GM19238 (cell line): ENCODE results near the gene CDC42BPB.
A peak's percentile ranks its signal among the peaks of the same experiment; 100 is the strongest.

ENCODE experiments used
- DNase-seq: peaks from one replicate; pipeline ENCODE4 v3.0.0; 2011; ENCODE audit warnings: low spot score; ENCODE audit not compliant: insufficient read length

CDC42BPB gene, protein sequence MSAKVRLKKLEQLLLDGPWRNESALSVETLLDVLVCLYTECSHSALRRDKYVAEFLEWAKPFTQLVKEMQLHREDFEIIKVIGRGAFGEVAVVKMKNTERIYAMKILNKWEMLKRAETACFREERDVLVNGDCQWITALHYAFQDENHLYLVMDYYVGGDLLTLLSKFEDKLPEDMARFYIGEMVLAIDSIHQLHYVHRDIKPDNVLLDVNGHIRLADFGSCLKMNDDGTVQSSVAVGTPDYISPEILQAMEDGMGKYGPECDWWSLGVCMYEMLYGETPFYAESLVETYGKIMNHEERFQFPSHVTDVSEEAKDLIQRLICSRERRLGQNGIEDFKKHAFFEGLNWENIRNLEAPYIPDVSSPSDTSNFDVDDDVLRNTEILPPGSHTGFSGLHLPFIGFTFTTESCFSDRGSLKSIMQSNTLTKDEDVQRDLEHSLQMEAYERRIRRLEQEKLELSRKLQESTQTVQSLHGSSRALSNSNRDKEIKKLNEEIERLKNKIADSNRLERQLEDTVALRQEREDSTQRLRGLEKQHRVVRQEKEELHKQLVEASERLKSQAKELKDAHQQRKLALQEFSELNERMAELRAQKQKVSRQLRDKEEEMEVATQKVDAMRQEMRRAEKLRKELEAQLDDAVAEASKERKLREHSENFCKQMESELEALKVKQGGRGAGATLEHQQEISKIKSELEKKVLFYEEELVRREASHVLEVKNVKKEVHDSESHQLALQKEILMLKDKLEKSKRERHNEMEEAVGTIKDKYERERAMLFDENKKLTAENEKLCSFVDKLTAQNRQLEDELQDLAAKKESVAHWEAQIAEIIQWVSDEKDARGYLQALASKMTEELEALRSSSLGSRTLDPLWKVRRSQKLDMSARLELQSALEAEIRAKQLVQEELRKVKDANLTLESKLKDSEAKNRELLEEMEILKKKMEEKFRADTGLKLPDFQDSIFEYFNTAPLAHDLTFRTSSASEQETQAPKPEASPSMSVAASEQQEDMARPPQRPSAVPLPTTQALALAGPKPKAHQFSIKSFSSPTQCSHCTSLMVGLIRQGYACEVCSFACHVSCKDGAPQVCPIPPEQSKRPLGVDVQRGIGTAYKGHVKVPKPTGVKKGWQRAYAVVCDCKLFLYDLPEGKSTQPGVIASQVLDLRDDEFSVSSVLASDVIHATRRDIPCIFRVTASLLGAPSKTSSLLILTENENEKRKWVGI (N-terminal part only)

DNA sequence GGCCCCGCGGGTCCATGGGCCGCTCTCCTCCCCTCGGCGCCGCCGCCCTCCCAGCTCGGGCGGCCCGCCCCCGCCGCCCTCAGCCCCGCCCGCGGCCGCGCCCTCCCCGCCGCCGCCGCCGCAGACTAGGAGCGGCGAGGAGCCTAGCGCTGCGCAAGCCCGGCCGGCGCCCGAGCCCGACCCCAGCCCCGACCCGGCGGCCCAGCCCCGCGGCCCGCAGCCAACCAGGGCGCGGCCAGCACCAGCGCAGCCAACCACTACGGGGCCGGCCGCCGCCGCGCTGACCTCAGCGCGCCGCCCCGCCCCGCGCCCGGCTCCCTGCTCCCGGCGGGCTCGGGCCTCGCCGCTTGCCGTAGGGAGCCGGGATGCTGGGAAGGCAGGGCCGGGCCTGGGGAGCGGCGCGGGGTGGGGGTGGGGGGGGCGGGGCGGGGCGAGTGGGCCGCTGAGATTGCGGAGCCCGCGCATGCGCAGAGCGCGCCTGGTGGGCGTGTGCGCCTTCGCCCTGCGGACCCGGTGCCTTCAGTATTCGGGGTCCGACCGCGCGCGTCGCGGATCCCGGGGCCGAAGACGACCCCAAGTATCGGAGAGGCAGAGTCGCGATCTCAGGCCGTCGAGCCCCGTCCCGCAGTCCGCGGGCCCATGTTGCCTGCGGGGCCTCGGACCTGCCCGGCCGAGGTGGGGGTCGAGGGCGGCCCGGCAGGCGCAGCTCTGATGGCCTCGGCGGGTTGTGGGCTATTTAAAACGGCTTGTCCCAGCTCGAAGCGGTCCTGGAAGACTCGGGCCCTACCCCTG, at the start of gene CDC42BPB:
CDC42BPB (minus strand) TSS at position 178 of the 792 bp plus-strand sequence. CDS start 376 bp downstream, outside the sequence.
- peak; percentile 90 for DNase-seq

DNA sequence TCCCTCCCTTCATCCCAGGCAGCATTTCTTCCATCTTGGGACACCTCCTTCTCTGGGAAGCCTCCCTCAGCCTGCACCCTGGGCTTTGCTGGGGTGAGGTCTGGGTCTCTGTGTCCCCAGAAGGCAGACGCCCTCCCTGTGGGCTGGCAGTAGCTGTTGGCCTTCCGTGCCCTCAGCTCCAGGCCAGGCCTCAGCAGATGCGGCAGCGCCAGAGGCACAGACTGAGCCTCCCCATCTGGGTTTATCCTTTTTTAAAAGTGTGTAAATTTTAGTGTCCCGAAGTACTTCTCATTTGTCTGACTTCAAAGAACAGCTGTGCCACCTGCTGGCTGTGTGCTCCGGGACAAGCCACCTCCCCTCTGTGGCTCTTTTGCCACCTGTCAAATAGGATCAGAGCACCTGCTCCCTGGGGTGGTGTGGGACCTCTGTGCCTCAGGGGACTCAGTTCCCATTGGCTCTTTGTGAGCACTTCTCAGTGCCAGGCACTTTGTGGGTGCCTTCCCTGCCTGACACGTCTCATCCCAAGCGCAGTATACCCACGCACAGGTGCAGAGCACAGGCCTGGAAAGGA, 48.3 kb upstream of the CDC42BPB start:
- DNase-seq: no peak

DNA sequence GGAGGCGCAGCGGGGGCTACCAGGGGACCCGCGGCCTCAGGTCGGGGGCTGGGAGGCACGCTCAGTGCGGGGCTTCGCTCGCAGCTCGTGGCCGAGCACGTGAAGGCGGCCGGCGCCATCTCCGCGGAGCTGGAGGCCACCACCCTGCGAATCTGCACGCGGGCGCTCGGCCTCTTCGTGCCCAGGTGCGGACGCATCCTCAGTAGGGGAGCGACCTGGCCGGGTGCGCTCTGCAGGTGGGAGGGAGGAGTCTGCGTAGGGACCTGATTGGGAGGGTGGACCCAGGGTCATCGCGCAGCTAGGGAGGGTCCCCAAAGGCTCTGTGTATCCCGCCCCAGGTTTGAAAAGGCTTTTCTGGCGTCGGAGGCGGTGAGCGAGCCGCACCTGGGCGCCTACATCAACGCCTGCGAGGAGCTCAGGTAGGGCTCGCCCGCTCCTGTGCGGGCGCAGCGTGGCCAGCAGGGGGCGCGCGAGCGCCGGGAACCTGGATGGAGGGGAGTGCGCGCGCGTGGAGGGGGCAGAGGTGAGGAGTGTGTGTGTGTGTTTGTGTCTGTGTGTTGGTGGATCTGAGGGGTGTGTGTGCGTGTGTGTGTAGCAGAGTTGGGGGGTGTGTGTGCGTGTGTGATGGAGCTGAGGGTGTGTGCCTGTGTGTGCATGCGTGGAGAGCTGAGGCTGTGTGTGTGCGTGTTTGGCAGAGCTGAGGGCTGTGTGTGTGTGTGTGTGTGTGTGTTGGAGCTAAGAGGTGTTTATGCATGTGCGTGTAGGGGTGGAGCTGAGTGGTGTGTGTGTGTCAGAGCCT, 47.5 kb upstream of the CDC42BPB start:
- peak; percentile 89 for DNase-seq

DNA sequence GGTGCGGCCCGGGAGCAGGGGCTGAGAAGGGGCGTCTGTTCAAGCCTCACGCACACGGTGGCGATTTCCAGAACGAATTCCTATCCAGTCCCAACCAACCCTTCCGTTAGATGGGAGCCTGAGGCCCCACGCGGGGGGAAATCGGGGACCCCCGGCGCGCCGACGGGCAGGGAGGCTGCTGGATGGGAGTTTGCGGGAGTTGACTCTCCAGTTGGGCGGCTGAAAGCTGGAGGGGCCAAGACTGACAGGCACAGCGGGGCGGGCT, 47.0 kb upstream of the CDC42BPB start:
- no peak for DNase-seq

DNA sequence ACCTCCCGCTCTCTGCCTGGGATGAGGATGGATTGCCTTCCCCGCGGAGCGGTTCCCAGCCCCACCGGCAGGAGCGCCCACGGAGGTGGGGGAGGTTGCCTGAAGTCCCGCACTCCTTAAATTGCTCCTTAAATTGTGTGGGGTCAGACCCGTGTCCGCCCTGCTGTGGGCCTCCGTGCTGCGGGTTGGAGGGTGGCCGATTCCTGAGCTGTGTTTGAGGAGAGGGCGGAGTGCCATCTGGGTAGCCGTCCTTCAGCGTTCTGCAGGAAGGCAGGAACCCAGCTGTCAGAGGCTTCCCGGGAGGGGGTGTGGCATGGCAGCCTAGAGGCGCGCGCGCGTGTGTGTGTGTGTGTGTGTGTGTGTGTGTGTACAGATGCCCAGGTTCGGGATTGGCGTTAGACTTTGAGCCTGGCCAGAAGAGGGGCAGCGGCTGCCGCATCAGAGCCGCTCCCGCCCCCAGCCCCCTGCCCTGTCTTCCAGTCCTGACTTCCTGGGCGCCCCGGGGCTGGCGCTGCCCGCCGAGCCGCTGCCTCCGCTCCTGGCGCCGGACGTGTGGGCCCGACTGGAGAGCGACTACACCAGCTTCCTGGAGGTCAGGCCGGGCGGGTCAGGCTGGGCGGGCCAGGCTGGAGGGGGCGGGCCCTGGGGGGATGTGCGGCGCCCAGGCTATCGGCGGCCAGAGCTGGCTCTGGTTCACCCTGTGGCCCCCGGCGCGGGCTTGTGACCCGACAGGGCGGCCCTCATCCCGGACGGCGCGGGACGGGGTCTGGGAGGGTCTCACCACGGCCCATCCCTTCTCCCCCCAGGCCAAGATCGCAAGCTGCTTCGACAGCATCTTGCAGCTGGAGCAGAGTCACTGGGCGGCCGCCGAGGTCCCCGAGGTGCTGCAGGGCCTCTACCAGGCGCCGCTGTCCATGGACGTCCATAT, 46.4 kb upstream of the CDC42BPB start:
- DNase-seq: no peak

DNA sequence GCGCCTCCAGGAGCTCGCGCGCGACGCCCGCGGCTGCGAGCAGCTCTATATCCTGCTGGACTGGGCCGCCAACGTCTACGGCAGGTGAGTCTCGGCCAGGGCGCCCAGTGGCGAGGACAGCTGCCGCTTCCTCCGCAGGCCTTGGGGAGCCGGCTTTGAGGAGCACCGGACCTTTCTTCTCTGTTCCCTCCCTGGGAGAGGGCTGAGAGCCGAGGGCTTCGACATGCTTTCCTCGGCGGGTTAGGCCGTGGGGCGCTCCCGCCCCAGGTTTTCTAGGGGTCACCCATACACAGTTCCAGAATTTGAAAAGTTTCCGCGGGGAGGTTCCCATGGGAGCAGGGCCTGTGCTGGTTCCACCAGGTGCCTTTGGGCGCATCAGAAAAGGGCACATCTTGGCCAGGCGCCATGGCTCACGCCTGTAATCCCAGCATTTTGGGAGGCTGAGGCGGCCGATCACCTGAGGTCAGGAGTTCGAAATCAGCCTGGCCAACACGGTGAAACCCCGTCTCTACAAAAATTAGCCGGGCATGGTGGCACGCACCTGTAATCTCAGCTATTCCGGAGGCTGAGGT, 45.4 kb upstream of the CDC42BPB start:
- no peak for DNase-seq

DNA sequence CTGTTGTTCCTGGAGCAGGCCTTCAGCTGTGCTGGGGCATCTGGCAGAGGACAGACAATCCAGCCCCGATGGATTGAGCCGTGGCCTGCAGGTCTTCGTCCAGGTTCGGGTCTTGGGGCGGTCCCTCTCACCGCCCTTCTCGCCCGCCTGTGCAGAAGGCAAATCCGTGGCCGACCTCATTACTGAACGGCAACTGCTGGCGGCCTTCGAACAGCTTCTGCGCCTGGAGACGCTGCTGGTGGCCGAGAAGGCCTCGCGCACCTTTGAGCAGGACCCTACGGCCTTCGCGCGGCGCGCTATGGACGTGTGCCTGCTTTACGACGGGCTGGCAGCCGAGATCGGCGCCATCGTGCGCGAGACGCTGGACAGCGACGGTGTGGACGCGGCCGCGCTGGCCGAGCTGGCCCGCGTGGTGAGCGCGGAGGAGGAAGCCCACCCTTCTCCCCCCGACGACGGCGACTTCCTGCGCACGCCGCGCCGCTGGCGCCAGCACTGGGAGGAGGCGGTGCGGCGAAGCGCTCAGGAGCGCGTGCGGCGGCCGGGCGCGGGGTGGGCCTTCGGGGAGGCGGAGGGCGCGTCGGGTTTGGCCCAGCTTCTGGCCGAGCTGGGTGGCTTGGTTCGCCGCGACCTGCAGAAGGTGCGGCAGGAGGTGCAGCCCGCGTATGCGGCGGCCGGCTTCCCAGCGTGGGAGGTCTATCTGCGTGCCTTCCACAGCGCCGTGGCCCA, 44.8 kb upstream of the CDC42BPB start:
- DNase-seq: no peak

DNA sequence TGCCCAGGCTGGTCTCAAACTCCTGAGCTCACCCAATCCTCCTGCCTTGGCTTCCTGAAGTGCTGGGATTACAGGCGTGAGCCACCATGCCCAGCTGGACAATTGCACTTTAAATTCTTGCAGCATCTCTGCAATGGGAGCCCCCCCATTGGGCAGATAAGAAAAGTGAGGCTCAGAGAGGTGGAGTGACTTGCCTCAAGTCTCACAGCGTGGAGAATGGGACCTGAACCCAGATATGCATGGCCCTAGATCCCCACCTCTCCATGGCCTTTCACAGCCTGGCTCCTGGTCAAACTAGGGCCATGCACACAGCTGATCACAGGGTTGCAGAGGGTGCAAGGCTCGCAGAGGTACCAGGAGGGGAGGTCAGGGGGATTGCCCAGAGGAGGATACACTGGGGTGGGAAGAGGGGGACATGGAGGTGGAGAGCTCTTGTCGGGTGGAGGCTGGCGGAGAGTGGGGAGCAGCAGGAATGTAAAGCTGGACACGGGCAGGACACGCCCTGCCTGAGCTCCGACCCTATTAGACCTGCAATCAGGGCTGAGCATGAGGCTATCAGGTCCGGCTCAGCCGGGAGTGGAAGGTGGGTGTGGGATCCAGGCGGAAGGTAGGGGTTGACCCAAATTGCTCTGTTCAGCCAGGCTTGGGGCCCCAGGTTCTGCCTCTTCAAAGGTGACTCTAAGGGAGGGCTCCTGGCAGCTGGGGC, 44.1 kb upstream of the CDC42BPB start:
- no peak for DNase-seq

DNA sequence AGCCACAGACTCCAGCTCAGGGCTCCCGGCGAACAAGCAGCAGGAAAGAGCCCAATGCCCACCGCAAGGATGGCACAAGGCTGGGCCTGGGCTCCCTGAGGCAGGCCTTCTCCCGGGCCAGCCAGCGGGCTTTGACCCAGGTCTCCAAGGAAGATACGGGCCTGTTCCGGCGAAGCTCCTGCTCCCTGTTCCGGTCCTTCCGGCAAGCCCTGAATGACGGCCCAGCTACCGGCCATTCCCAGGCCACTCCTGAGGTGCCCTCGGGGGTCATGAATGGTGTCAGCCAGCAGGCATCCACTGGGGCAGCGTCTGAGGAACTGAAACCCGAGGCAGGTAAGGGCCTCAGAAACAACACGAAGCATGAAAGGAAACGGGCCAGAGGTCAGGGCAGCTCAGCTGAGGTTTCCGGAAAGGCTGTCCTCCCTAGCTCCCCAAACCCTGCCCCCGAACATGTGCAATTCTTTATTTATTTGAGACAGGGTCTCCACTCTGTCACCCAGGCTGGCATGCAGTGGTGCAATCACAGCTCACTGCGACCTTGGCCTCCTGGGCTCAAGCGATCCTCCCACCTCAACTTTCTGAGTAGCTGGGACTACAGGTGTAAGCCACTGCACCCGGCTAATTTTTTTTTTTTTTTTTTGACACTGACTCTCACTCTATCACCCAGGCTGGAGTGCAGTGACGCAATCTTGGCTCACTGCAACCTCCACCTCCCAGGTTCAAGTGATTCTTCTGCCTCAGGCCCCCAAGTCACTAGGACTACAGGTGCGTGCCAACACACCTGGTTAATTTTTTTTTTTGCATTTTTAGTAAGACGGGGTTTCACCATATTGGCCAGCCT, 43.2 kb upstream of the CDC42BPB start:
- no peak for DNase-seq

DNA sequence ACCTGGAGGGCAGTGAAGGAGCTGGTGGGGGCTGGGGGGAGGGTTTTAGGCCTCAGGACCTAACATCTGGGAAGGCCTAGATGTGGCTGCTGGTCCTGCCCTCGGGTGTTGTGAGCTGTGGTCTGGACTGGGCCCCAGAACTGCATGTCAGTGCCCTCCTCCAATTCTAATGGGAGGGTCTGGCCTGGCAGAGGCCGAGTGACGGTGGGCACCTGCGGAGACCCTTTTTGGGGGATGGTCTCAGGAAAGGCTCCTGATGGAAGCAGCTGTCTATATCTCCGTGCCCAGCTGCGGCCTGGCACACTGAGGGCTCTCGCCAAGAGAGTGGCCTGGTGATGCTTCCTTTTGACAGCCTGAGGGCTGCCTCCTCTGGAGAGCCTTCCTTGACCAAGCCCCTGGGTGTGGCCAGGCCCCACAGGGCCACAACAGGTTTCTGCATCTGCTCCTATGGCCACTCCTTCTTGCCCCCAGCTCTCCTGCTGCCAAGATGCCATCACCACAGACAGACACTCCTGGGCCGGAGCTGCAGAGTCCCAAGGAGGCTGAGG, 42.5 kb upstream of the CDC42BPB start:
- no peak for DNase-seq

DNA sequence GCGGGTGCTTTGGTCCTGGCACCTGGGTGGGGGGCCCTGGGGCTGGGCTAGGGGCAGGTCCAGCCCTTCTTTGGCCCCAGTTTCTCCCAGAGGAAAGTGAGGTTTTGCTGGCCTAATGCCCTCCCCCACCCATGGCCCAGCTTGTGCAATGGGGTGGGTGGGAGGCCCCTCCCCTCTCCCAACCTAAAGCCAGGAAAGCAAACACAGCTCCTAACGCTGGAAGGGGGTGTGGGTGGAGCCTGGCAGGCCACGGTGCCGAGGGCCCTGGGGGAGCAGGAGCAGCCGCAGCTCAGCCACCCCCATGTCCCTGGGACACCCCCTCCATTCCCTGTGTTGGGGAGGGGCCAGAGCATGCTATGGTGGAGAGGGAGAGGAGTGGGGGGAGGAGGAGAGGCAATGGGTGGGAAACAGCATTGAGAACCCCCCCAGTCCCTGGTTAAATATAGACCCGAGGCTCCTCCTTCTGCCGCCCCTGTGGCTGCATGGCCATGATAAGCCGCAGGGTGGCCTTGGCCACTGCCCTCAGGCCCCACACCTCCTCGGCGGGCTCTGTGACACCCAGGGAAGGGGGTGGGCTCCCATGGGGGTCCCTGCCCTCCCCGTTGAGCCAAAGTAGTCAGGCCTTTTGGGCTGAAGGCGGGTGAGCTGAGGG, 41.9 kb upstream of the CDC42BPB start:
- DNase-seq: no peak

DNA sequence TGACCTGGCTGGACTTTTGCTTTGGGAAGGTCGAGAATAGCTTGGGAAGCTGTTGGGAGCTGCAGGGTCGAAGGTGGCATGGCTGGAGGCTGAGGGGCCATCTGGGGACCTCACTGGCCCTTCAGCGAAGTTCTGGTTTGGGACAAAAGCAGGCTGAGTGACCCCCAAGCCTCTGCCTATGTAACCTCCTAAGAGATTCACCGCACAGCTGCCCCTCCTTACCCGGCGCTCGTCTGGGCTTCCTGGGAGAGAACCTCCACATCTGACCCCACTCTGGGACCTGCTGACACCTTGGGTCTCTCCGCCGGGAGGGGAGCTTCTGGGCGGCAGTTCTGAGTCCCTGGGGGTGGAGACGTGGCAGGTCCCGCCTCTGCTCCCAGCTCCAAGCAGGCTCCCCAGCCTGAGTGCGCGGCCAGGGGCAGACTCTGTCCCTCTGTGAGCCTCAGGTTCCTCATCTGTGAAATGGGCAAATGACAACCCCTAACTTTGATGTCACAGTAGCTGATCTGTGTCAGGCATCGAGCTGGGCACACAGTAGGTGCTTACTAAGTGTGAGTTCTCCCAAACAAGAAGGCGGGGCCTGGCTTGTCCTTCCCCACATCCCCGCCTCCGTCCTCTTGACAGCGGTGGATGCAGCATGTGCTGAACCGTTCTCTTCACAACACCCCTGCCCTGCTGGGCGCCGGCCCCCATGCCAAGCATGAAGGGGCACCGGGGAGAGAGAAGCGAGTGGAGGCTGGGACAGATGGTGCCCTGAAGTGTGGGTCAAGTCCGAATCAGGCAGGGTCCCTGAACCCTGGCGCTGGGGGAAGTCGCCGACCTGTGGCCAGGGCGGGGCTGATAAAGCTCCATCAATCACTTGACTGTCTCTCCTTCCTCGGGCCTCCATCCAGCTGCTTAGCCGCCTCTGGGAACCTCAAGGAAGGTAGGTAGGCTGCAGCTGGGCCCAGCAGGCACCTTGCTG, 40.9 kb upstream of the CDC42BPB start:
- DNase-seq: no peak

DNA sequence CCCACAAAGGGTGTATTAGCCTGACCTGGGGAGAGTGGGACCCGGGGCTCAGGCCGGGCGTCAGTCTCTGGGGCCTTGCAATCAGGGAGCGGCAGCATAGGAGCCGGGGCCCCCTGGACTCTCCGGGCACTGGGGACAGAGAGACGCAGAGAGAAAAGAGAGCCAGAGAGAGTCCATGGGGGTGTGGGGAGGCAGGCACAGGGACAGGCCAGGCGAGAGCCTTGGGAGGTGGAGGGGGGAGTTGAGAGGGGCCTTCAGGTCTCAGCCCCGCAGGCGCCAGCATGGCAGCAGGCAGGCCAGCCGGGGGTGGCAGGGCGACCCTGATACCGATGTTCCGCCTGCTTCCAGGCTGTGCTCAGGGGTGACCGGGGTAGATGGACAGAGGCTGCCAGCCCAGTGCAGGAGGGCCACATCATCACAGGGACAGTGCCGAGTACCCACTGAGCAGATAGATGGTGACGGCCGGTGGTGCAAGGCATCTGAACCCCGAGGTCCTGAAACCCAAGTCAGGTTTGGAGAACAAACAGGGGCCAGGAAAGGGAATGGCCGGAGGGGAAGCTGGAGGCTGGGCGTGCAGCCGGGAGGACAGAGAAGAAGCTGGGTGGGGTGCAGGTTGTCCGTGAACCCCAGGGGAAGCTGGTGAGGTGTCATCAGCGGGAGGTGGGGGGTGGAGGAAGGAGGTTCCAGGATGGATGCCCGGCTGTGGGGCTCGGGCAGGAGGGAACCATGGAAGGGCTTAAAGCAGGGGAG, 40.1 kb upstream of the CDC42BPB start:
- DNase-seq: no peak

DNA sequence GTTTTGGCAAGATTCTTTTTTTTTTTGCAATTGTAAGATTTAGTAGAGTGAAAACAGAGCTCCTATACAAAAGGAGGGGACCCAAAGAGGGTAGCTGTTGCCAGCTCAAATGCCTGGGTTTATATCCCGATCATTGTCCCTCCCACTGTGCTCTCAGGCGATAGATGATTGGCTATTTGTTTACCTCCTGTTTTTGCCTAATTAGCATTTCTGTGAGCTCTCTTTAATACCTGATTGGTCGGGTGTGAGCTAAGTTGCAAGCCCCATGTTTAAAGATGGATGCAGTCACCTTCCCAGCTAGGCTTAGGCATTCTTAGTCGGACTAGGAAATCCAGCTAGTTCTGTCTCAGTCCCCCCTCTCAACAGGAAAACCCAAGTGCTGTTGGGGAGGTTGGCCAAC, 39.0 kb upstream of the CDC42BPB start:
- no peak for DNase-seq
